Ovary (tissue), 3 donors: ENCODE results near the gene LAMC1.

Source experiments
- EP300 ChIP-seq: sonication (generic); formaldehyde crosslinking; IDR thresholded peaks from one replicate; pipeline ENCODE4 v1.6.1; 2017; ENCODE audit warnings: antibody characterized with exemption
- POLR2A ChIP-seq: fragments of 450-650 bp; IDR thresholded peaks from one replicate; pipeline ENCODE4 v1.6.1; 2017; ENCODE audit warnings: antibody characterized with exemption, mild to moderate bottlenecking, moderate library complexity
- TF ChIP-seq, protein P1 (sequence below), 3 donors: fragments of 450-650 bp in 2 of 3; fragments of 200-600 bp in 1 of 3; IDR thresholded peaks; one replicate each; pipeline versions ENCODE4 v1.5.1 to v1.8.0; 2016 to 2022; ENCODE audit warnings: antibody characterized with exemption in 3 of 3, mild to moderate bottlenecking in 1 of 3
- donor health status: DM: no; HTN: no; CAD: no.

DNA sequence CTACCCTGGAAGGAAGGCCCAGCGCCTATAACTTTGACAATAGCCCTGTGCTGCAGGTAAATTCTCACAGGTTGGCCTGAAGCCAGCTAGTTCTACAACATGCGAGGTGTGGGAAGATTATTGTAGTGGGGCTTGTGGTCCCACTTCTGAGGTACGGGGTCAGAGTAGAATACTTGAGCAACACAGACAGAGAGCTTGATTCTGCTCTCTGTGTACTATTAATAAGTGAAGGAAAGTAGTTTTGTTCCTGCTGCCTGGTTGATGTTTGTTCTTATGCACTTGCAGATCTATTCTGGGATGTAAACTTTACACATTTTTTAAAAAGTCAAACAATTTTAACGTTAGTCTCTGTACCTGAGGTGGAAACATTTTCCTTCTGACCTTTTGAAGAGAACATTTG is 80.4 kb downstream of the LAMC1 start:
- TF ChIP-seq, protein P1, sequence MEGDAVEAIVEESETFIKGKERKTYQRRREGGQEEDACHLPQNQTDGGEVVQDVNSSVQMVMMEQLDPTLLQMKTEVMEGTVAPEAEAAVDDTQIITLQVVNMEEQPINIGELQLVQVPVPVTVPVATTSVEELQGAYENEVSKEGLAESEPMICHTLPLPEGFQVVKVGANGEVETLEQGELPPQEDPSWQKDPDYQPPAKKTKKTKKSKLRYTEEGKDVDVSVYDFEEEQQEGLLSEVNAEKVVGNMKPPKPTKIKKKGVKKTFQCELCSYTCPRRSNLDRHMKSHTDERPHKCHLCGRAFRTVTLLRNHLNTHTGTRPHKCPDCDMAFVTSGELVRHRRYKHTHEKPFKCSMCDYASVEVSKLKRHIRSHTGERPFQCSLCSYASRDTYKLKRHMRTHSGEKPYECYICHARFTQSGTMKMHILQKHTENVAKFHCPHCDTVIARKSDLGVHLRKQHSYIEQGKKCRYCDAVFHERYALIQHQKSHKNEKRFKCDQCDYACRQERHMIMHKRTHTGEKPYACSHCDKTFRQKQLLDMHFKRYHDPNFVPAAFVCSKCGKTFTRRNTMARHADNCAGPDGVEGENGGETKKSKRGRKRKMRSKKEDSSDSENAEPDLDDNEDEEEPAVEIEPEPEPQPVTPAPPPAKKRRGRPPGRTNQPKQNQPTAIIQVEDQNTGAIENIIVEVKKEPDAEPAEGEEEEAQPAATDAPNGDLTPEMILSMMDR (IDR thresholded peaks at IDR 0.05), result no peak
- TF ChIP-seq POLR2A (no peak), EP300 (no peak)
